HG03139 (cell line): ENCODE results near the gene P4HTM.

Experiments used
- ATAC-seq: cut with Tn5 transposase; IDR thresholded peaks from one replicate; pipeline ENCODE4 v1.9.1; 2021; ENCODE audit not compliant: unreplicated experiment

The P4HTM gene

DNA sequence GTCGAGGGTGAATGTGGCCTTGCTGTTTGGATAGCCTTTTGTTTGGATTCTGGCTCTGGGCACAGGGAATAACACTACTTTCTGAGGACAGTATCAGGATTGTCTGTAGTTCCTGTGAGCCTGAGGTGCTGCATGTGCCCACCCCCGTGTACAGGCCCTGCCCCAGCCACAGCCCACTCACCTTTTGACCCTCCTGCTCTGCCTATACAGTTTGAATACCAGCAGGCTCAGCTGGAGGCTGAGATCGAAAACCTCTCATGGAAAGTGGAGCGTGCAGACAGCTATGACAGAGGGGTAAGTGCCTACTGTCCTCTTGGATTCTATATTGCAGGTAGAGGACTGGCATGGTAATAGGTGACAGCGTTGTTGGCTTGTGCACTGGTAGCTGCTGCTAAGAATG is 7.4 kb upstream of the P4HTM start:
- no peak for ATAC-seq

GRCh38 chr3:48983096-48983495 is 6.9 kb upstream of the P4HTM start:
- ATAC-seq = no peak

GRCh38 chr3:48984663-48985062 is 5.4 kb upstream of the P4HTM start:
- ATAC-seq = no peak

DNA sequence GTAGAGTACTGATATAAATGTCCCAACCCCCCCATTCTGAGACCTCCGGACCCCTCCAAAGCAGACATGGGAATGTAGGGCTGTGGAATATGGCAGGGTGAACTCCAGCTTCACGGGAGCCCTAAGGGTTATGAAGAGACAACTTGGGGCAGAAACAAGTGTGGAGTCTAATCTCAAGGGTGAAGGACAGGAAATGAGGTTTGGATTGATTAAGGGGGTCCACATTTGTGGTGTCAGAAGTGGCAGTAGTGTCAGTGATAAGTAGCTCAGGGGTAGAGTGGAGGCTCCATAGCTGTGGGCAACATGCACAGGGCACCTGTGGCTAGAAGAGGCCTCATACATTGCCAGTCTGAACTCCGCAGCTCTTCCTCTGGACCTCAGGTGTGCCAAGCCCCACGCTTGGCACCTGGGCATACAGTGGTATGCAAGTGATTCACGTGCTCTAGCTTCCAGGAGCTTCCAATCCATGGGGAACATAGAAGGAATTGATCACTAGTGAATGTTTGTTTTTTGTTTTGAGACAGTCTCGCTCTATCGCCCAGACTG is 4.1 kb upstream of the P4HTM start:
- no peak for ATAC-seq

- no peak for ATAC-seq
Measured at GRCh38 chr3:48989126-48989795, 780 bp upstream of the P4HTM start.

DNA sequence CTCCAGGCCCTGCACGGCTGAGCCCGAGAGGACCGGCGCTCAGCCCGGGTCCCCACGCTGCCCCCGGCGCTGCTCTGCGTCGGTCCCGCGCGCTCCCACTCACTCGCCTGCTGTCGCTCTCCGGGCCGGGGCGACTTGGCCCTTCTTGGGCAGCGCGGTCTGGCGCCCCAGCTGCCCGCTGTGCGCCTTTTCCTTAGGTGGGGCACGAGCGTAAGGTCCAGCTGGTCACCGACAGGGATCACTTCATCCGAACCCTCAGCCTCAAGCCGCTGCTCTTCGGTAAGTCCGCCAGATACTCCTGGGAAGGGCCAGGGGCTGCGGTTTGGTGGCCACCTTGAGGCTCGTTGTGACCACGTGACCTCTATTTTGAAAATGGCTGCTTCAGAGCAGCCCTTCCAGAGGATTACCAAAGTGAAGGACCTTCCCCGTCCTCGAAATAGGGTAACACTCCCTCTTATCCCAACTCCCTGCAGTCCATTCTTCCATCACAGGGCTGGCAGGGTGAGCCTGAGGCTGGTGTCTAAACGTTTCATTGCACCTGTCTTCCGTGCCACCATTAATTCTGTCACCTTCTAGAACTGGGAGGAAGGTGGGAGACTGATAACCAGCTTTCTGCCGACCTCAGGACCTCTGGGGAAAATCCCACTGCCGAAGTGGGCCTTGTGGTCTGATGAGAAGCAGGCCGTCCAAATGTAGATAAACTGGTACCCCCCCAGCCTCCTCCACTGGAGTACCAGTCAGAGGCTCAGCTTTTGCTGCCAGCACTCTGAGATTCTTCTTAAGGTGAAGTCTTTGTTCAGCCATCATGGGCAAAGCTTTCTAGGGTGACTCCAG is 812 bp downstream of the P4HTM start:
- ATAC-seq = no peak

GRCh38 chr3:48991851-48992545 is 2.0 kb downstream of the P4HTM start:
- no peak for ATAC-seq

GRCh38 chr3:48993834-48994233 is 3.8 kb downstream of the P4HTM start:
- no peak for ATAC-seq

DNA sequence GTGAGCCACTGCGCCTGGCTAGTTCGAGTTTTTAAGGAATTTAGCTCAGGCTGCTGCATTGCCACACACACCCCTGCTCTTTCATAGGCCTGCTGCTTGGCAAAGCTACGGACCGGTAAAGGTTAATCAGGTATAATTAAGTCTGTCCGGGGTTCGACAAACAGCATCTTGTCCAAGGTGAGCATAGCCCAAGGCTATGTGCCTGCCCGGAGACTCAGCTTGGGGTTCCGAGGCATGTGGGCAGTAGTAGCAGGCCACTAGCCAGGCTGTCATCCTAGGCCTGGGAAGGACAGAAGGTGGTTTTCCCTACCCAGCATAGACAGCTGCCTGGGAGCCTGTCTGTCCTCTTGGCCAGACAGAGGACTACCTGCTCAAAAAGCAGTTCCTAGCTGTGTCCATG is 6.6 kb downstream of the P4HTM start:
- ATAC-seq = no peak

DNA sequence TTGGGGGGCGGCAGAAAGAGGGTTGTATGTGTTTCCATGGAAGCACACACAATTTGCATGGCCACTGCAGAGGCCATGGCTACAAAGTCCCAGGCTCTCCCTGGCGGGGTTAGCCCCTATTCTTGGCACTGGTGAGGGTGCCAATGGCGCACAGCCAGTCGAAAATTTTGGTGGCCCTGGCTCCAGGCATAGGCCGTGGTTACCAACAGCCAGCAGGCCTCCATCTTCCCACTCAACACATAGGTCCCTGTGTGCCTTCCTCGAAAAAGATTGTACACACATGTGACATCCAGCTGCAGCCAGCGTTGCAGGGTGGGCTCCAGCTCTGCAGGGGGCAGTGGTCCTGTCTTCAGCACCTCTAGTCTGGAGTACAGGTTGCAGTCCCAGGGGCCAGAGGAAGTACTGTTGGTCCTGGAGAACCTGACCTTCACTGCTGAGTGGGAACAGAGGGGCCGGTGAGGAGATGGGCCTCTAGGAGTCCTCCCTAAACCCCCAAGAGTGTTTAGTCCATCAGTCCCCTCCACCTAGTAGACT is 7.1 kb downstream of the P4HTM start:
- ATAC-seq = no peak

- ATAC-seq = no peak
Measured at GRCh38 chr3:48997714-48998637, 7.9 kb downstream of the P4HTM start.

DNA sequence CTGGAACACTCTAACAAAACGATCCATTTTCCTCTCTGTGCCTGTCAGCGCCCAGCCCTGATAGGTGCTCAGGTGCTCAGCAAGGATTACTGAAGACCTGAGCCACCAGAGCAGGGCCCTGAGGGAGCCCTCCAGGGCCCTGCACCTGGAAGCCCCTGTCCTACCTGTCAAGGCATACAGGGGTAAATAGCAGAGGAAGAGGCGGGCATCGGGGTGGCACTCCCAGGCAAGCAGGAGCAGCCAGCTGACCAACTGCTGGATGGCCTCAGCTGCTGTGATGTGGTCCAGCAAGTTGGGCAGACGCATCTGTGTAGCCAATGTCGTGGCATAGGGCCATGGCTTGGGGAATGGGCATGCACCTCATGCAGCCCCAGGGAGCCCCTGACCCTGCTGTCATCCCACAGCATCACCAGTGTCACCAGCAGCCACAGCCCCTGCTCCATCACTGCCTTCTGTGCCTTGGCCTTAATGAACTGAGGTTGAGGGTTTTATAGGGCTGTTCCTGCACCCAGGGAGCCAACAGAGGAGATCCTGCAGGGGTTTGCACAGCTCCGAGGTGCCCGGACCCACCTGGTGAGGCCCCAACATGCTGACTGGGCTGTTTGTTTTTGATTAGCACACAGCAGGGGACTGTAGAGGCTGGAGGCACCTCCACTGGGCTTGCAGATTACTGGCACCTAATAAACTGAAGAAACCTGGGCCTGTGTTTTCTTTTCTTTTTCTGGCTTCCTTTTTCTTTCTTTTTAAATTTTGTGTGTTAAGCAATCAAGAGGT is 9.2 kb downstream of the P4HTM start:
- ATAC-seq = no peak

DNA sequence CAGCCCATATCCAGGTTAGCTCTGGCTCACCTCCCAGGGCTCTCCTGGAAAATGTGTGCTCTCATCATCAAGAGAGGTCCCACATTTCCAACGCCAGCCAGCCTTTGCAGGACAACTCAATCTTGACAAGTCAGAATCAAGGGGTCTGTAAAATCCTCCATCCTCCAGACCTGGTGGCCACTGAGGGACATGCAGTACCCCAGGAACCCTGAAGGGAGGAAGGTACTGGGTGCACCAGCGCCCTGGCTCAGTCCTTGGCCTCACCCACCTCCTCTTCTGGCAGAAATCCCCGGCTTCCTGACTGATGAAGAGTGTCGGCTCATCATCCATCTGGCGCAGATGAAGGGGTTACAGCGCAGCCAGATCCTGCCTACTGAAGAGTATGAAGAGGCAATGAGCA is 11.1 kb downstream of the P4HTM start:
- no peak for ATAC-seq

GRCh38 chr3:49004352-49005302 is 14.6 kb downstream of the P4HTM start:
- ATAC-seq = no peak

DNA sequence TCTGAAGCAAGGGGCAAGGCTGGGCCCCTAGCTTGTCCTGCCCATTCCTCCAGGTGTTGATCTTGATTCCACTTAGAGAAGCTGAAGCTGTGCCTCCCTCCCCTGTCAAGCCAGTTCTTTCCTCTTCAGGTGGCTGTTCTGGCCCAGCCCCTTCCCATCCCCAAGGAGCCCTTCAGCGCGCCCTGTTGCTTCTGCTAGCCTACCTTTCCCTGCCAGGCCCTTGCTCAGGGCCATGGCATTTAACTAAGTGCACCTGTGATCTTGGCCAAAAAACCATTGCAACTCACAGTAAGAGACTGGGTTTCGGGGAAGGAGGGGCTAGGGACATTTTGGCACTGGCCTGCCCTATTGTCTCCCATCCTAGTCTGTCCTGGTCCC is 15.3 kb downstream of the P4HTM start:
- ATAC-seq = no peak

GRCh38 chr3:49005998-49006397 is 16.0 kb downstream of the P4HTM start:
- no peak for ATAC-seq

DNA sequence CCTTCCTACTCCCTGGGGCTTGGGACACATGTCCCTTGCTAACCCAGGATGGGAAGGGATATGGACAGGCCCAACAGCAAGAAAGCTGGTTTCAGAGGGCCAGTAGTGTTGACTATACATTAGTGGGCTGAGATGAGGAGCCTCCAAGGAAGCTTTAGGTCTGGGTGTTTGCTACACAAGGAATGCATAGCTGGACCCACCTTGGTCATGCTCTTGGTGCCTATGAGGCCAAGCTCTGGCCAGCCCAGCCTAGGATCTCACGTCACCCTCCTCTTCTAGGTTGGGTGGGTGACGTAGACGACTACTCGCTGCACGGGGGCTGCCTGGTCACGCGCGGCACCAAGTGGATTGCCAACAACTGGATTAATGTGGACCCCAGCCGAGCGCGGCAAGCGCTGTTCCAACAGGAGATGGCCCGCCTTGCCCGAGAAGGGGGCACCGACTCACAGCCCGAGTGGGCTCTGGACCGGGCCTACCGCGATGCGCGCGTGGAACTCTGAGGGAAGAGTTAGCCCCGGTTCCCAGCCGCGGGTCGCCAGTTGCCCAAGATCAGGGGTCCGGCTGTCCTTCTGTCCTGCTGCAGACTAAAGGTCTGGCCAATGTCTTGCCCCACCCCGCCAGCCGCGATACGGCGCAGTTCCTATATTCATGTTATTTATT is 16.5 kb downstream of the P4HTM start:
- ATAC-seq = no peak
